IPS-NIHi11 (cell line): Measurements from ENCODE around the gene TMEM217.

Experiments
- DNase-seq: peaks from one replicate; pipeline ENCODE4 v3.0.0; 2012; ENCODE audit warnings: mixed read lengths, low spot score

Gene TMEM217

GRCh38 chr6:37168811-37169495 lies 89.0 kb downstream of the TMEM217 start:
- DNase-seq: peak; percentile 23

DNA sequence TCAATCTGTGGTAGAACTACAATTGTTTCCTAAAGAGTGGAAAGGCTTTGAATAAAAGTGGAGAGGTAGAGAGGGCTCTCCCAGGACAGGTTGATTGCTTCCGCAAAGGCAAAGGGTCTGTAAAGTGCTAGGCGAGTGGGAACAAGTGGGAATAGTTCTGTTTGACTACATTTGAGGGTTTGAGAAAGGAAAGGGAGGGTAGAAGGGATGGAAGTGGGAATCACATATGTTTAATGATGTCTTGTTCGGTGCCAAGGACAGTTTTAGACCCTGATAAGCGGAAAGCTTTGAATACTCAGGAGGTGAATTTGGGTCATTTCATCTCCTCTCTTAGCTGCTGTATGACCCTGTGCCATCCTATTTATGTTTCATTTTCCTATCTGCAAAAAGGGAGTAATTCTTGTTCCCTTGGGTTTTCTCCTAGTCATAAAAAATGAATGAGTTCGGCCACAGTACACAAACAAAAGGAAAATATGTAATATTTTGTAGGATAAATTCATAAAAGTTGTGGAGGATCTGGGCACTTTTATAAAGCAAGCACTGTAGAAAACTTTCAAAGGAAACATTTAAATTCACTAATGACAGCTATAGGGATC lies 89.7 kb downstream of the TMEM217 start:
- DNase-seq: no peak

DNA sequence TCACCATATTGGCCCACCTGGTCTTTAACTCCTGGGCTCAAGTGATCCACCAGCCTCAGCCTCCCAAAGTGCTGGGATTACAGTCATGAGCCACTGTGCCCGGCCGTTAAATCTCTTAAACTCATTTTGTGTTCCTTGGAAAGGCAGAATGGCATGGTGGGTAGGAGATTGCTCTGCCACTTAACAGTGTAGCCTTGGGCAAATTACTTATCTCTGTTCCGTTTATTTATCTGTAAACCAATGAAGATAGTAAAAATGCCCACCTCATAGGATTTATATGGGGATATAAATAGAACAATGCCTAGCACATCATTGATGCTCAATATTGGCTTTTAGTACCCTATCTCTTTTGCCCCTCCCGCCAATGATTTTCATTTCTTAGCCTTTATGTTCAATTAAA lies 95.2 kb downstream of the TMEM217 start:
- DNase-seq: no peak
